ENCODE data around the gene TLCD3A.
"Not testable (repeated sequence)": the region's sequence is repeated elsewhere in the genome, so short reads cannot be mapped to it uniquely, and the experiment has no call there.

The TLCD3A gene

DNA sequence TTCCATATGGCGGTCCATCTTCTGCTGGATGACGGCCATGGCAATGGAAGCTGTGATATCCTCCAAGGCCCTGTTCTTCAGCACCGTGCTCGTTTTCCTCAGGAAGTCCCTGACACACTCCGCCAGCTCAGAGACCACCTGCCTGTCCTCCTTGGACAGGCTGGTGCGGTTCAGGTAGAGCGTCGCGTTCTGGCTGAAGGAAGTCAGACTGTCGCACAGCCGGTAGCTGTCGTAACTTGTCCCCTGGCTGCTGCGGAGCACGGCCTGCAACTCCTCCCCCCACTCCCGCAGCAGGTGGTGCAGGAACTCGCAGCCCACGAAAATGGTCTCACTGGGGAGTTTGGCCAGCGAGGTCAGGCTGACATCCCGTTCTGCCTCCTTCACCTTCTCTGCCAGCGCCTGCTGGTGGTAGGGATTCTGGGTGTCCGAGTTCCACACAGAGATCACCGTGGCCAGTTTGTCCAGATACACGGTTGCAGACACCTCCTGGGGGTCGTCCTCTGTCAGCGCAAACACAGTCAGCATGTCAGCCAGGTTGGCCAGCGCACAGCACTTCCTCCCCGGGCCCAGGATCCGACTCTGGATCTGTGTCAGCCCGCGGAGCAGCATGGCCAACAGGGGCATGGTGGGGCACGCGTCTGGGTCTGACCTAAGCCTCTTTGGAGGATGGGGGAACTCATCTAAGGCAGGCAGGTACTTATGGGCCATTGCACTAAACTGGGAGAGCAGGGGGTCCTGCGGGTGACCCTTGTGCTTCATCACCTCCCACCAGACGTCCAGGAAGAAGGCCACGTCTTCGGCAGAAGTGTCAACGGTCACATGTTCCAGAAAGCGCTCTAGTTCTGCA, 14.6 kb downstream of the TLCD3A start:
- no peak for DNase-seq (ENCODE audit: low read depth in 2 of 2, low spot score in 1 of 2)

DNA sequence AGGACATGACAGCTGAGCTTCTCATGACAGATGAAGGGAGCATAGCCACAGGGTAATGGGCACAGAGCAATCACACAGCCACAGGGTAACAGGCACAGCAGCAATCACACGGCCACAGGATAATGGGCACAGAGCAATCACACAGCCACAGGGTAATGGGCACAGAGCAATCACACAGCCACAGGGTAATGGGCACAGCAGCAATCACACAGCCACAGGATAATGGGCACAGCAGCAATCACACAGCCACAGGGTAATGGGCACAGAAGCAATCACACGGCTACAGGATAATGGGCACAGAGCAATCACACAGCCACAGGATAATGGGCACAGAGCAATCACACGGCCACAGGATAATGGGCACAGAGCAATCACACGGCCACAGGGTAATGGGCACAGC, 16.2 kb downstream of the TLCD3A start:
- not testable (repeated sequence) for DNase-seq (ENCODE audit: low read depth in 2 of 2, low spot score in 1 of 2)

DNA sequence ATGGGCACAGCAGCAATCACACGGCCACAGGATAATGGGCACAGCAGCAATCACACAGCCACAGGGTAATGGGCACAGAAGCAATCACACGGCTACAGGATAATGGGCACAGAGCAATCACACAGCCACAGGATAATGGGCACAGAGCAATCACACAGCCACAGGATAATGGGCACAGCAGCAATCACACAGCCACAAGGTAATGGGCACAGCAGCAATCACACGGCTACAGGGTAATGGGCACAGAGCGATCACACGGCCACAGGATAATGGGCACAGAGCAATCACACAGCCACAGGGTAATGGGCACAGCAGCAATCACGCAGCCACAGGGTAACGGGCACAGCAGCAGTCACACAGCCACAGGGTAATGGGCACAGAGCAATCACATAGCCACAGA, 17.0 kb downstream of the TLCD3A start:
- DNase-seq (ENCODE audit: low read depth in 2 of 2, low spot score in 1 of 2): not testable (repeated sequence)

DNA sequence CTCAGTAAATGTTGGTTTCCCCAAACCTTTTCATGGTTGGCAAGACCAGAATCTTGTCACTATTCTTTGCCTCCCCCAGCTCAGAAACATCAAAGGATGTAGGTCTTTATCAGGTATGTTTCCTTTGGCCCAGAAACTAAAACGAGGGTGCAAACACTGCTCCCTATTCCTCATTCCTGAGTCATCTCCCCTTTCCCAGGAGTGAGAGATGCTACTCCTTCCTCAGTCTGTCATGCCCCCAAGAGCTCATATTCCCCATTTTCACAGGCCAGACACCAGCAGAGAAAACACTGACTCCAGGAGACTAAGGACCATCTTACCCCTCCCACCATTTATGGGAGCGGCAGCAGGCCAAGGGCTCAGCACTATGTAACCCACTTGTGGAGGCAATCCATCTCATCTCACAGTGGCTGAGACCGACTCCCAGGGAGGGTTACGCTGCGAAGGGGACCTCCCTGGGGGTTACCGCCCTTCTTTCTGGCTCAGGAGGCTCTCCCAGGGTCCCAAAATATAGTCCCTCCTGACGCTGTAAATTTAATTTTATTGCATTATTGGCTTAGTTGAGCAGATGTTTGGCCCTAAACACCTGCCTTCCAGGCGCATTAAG, 18.1 kb downstream of the TLCD3A start:
- no peak for DNase-seq (ENCODE audit: low read depth in 2 of 2, low spot score in 1 of 2)

DNA sequence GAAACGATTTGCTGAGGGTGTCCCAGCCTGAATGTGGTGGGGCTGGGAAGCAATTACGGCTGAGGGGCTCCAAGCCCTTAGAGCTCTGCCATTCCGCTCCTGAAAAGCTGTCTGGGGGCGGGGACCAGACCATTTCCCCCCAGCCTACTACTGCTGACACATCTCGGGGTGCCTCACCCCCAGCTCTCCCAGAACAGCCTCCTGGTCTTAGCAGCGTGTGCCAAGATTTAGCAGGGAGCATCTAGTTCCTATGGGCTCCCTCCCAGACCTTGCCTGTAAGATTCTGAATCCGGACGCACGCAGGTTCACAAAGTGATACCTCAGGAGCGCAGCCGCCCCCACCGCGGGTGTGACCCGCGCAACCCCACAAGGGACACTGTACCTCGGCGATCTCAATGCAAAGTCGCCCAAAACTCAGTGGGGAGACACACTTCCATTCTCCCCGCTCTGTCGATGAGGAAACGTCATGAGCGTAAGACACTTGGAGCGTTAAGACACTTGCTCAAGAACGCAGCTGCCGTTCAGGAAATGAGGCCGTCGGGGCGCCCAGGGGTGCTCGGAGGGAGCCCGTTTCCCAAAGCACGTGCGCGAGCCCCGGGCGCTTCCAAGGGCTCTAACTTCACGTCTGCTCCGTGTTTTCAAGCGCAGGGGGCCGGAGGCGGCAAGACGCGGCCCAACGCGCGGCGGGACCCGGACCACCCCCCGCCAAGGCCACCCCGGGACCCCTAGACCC, 19.0 kb downstream of the TLCD3A start:
- DNase-seq (ENCODE audit: low read depth in 2 of 2, low spot score in 1 of 2): peak; percentile 11 to 14

DNA sequence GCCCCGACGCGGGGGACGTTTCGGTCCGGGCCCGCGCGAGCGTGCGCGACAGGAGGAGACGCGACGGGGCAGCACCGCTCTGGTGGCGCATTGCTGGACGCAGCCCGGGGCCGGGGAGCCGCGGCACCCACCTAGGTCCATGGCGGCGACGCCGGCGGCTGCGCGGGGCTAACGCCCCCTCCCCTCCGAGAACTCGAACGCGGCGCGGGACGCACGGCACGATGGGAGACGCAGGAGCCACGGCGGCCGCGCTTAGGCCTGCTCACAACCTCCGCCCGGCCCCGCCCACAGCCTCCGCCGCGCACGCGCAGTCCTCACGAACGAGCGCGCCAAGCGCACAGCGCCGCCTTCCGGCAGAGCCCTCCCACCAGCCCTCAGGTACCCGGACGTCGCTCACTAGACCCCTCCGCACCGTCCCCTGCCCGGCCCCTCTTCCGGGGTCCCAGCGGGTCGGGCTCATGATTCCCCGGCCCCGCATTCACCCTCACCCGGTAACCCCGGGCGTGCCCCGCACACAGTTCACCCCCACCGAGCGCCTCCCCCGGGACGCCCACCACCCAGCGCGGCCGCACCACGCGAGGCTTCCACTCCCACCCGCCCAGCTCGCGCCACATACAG, 19.7 kb downstream of the TLCD3A start, which contains the start of gene GEMIN4:
GEMIN4 (minus strand) TSS at position 263 of the 618 bp plus-strand sequence; CDS start at position 141, 122 bp downstream.
- DNase-seq (ENCODE audit: low read depth in 2 of 2, low spot score in 1 of 2): peak; percentile 91 to 95

DNA sequence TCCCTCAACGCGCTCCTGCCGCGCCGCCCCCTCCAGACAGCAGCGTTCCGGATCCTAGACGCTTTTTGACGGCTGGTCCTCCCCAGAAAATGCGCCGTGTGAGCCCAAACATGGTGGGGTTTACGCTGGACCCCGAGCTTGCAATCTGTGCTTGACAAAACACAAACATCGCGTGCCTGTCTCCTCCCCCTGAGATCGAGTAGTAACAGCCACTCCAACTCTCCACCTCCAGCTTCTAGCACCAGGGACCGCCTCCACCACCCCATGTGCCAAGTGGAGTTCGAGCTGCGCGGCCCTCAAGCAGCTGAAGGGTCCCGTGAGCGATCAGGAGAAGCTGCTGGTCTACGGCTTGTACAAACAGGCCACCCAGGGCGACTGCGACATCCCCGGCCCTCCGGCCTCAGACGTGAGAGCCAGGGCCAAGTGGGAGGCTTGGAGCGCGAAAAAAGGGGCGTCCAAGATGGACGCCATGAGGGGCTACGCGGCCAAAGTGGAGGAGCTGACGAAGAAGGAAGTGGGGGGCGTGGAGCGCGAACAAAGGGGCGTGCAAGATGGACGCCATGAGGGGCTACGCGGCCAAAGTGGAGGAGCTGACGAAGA, 20.3 kb downstream of the TLCD3A start:
- peak; percentile 11 to 21 for DNase-seq (ENCODE audit: low read depth in 2 of 2, low spot score in 1 of 2)

DNA sequence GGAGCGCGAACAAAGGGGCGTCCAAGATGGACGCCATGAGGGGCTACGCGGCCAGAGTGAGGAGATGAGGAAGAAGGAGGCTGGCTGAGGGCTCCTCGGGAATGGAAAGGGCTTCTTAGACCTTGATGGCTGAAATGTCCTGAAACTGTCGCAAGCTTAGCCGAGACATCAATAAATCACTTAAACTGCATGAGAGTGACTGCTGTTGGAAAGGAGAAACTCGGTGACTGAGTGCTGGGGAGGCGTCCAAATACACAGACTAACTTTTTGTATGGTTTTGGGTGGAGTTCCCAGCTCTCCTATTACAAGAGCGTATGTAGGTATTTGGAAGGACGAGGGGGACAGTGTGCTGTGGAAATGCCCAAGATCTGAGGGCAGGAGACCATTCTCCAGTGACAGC, 21.0 kb downstream of the TLCD3A start:
- DNase-seq (ENCODE audit: low read depth in 2 of 2, low spot score in 1 of 2): no peak

DNA sequence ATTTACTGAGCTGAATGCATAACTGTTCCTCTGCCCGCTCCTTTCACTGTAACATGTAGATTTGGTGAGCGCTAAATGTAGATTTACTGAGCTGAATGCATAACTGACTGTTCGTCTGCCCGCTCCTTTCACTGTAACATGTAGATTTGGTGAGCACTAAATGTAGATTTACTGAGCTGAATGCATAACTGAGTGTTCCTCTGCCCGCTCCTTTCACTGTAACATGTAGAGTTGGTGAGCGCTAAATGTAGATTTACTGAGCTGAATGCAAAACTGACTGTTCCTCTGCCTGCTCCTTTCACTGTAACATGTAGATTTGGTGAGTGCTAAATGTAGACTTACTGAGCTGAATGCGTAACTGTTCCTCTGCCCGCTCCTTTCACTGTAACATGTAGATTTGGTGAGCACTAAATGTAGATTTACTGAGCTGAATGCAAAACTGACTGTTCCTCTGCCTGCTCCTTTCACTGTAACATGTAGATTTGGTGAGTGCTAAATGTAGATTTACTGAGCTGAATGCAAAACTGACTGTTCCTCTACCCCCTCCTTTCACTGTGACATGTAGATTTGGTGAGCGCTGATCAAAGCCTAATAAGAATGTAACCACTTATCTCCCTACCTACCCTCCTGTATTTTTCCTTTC, 23.0 kb downstream of the TLCD3A start:
- DNase-seq (ENCODE audit: low read depth in 2 of 2, low spot score in 1 of 2): not testable (repeated sequence)

DNA sequence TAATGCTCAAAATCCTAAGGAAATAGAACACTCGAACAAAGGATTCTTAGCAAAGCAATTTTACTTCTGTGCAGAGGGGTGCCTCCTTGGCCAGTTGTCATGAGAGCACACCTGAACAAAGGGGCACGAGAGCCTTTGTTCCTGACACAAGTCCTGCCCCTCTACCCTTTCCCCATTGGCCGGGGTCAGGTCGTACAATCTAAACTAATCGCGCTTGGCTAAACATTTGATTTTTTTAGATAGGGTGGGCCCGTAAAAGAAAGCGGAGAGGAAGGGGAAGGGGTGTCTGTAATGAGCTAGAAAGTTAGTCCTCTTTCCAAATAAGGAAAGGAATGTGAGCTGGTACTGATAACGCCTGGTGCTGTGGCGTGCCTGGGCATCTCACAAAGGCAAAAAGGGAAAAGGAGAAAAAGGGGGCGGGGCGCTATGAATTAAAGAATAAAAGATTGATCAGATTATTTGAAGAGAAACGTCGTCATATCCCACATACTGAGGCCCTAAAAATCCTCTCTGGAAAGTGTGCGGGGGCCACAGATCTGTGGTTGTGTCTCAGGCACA, 23.7 kb downstream of the TLCD3A start:
- not testable (repeated sequence) for DNase-seq (ENCODE audit: low read depth in 2 of 2, low spot score in 1 of 2)

DNA sequence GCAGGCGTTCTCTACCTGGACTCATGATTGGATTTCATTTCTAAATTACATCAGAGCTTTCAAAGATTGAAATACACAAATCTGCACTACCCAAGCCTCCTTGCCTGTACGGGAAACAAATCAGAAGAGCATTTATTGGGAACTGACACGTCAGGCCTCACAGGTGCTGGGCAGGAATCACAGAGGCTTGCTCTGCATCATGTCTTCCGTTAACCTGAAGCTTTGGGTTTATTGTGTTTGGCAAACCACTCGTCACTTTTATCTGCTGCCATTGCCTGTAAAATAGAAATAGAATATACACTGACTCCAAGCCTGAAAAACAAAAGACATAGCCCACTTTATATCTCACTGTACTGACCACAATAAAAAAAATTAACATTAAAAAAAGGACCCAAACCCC, 27.6 kb downstream of the TLCD3A start:
- no peak for DNase-seq (ENCODE audit: low read depth in 2 of 2, low spot score in 1 of 2)

DNA sequence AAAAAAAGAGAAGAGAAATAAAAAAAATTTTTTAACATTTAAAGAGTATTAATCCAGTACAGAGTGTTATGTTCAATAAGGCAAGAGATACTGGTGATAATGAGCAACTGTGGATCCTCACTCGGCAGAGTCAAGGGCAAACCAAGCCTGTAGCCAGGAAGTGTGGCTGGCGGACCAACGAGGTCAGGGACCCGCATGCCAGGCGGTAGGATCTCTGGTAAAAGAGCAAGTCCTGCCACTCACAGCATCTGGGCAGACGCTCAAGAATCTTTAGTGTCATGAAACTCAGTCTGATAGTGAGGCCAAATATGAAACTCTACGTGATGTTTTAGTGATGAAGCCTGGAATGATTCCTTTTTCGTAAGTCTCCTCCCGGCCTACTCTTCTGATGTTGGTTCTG, 28.0 kb downstream of the TLCD3A start:
- DNase-seq (ENCODE audit: low read depth in 2 of 2, low spot score in 1 of 2): no peak

DNA sequence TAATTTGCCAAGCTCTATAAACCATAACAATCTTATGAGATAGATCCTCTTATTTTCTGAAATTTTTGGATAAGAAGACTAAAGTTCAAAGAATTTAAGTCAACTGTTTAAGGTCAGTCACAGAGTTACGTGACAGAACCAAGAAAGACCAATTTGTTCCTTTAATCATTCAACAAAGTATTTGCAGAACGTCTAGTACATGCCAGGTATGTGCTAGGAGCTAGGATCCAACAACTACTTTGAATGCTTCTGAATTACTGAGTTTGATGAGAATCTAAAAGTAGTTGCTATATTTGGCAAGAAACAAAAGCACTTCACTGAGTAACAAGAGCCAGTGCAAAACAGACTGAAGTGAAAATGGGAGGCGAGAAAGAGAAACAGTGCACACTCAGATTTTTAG, 34.7 kb downstream of the TLCD3A start:
- no peak for DNase-seq (ENCODE audit: low read depth in 2 of 2, low spot score in 1 of 2)

DNA sequence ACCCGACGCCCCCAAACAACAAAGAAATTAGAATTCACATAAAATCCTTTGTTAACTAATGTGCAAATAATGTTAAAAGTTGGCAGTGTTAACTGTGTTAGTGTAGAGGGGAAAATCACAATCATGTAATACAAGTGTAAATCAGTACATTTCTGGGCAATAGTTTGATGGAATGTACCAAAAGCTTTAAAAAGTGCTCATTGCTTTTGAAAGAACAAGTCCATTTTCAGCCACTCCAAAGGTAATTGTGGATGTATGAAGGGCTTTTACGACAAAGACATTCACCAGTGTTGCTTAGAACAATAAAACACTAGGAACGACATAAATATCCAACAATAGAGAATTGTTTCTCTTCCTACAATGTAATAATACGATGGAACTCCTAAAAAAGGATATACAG, 40.6 kb downstream of the TLCD3A start:
- DNase-seq (ENCODE audit: low read depth in 2 of 2, low spot score in 1 of 2): no peak

DNA sequence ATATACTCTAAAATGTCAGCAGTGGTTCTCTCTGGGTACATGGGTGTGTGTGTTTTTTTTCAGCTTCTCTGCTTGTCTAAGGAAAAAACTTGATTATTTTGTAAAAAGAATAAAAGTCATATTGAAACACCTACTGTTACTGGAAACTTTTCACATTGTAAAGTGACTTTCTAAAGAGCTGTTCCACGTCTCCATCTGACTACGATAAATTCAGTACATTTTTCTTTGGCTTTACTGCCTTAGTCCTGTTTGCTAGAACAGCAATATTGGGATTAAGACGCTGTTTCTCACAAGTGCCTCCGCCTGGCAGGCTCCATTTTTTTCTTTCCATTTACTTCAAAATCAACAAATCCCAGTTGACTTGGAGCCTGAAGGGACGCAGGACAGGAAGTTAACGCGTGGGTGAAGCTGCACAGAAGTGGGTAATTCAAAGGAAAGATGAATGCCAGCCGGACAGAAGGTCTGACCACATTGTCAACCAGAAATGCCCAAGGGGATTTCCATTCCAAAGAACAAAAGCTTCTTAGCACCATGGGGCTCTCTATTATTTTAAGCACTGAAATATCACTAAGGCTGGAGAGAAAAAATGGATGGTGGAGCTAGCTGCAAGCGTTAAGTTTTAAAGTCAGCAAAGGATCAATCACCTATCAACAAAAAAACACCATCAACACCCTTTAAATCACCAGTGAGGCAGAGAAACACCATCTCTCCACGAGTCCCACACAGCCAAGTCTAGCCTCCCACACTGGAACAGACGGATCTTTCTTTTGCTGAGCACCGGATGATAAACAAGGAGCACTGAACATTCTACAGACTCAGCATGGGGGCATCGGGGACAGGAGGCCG, 41.3 kb downstream of the TLCD3A start:
- no peak for DNase-seq (ENCODE audit: low read depth in 2 of 2, low spot score in 1 of 2)

DNA sequence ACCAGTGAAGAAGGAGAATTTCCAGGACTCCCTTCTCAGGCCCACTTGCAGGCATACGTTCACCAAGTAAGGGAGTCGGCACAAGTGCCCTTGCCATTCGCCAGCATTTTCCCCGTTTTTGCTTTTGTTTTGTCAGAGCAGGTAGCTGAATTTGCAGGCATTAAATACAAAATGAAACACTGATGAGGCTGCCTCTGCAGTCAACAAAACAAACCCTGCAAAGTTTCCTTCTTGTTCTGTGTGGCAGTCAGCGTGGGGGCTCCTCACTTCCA, 41.9 kb downstream of the TLCD3A start:
- DNase-seq (ENCODE audit: low read depth in 2 of 2, low spot score in 1 of 2): no peak

DNA sequence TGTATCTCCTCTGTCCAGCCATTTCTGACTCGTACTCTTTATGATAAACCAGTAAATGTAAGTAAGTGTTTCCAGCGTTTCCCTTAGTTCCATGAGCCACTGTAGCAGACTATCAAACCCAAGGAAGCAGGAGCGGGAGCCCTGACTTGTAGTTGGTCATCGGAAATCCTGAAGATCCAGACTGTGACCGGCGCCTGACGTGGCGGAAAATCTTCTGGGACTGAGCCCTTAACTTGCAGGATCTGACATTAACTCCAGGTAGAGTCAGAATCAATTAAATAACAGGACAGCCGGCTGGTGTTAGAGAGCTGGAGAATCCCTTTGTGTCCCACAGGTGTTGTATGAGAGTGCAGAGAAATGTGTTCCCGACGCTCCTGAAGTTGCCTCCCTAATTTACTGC, 45.7 kb downstream of the TLCD3A start:
- DNase-seq (ENCODE audit: low read depth in 2 of 2, low spot score in 1 of 2): no peak

DNA sequence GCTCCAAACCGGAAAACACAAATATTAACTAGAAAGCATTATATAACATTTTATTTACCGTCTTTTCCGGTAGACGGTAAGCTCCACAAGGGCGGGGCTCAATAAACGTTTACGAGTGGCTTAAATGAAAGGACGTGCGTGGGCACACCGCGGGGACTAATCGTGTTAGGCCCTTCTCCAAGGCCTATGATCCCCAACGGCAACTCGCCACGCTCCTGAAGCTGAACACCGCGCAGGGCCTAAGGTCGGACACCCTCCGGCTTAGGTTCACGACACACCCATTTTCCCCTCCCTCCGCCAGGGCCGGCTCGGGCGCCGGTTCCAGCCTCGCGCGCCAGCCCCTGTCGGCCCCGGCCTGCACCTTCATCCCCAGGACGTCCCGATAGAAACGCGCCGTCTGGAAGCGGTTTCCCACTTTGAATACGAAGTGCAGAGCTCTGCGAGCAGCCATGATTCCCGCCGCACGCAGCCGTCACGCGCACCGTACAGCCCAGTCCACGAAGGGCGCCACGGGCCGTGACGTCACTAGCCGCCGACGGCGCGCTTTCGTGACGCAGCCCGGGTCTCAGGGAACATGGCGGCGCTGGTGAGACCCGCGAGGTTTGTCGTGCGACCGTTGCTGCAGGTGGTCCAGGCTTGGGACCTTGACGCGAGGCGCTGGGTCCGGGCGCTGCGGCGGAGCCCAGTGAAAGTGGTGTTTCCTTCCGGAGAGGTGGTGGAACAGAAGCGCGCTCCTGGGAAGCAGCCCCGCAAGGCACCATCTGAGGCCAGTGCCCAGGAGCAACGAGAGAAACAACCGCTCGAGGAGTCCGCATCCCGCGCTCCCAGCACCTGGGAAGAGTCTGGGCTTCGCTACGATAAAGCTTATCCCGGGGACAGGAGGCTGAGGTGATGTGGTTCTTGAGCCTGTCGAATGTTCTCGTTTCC, 49.7 kb downstream of the TLCD3A start, which contains the start of the genes GLOD4 and MRM3:
GLOD4 (minus strand) TSS at position 476 of the 927 bp plus-strand sequence; CDS start at position 451, 25 bp downstream.
MRM3 (plus strand) TSS at position 549 of the 927 bp plus-strand sequence; CDS start at position 575, 26 bp downstream.
- peak; percentile 85 to 91 for DNase-seq (ENCODE audit: low read depth in 2 of 2, low spot score in 1 of 2)
